ENCODE results near the gene PLXNA2.

DNA sequence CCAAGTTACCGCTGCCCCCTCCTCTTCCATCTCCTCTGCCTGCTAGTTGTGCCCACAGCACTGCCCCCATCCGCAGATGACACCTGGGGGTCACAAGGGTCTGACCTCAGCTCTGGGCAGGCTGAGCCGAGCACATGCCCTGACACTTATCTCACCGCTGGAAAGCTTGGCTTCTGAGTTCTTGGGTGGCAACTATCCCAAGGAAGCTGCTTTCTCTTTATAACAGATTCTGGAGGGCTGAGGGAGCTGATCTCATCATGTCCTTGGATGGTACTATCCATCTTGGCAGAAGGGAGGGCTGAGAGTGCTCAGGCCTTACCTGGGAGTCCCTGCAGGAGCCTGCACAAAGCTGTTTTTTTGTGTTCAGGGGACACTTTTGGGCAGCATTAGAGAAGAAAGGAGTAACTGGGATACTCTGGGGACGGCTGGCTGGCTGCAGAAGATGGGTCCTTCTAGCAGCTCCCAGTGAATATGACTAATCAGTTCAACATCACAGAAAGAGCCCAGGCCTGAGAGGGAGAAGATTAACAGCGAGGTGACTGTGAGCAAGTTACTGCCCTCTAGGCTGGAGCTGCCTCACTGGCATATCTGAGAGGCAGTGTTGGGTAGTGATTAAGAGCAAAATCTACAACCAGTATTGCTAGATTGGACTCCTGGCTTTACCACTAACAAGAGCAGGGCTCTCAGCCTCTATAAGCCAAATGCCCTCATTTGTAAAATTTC lies 71.6 kb downstream of the PLXNA2 start:
- TF ChIP-seq, protein P1, sequence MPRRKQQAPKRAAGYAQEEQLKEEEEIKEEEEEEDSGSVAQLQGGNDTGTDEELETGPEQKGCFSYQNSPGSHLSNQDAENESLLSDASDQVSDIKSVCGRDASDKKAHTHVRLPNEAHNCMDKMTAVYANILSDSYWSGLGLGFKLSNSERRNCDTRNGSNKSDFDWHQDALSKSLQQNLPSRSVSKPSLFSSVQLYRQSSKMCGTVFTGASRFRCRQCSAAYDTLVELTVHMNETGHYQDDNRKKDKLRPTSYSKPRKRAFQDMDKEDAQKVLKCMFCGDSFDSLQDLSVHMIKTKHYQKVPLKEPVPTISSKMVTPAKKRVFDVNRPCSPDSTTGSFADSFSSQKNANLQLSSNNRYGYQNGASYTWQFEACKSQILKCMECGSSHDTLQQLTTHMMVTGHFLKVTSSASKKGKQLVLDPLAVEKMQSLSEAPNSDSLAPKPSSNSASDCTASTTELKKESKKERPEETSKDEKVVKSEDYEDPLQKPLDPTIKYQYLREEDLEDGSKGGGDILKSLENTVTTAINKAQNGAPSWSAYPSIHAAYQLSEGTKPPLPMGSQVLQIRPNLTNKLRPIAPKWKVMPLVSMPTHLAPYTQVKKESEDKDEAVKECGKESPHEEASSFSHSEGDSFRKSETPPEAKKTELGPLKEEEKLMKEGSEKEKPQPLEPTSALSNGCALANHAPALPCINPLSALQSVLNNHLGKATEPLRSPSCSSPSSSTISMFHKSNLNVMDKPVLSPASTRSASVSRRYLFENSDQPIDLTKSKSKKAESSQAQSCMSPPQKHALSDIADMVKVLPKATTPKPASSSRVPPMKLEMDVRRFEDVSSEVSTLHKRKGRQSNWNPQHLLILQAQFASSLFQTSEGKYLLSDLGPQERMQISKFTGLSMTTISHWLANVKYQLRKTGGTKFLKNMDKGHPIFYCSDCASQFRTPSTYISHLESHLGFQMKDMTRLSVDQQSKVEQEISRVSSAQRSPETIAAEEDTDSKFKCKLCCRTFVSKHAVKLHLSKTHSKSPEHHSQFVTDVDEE (CRISPR knock-in tag; IDR thresholded peaks at IDR 0.05): no peak
- no peak for TF ChIP-seq ZNF8 (CRISPR knock-in tag; IDR thresholded peaks at IDR 0.05)
- TF ChIP-seq, protein P2, sequence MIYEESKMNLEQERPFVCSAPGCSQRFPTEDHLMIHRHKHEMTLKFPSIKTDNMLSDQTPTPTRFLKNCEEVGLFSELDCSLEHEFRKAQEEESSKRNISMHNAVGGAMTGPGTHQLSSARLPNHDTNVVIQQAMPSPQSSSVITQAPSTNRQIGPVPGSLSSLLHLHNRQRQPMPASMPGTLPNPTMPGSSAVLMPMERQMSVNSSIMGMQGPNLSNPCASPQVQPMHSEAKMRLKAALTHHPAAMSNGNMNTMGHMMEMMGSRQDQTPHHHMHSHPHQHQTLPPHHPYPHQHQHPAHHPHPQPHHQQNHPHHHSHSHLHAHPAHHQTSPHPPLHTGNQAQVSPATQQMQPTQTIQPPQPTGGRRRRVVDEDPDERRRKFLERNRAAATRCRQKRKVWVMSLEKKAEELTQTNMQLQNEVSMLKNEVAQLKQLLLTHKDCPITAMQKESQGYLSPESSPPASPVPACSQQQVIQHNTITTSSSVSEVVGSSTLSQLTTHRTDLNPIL (CRISPR knock-in tag; IDR thresholded peaks at IDR 0.05; ENCODE audit: low read depth): no peak
